SH-SY5Y (cell line): Measurements from ENCODE around the gene GAS2L3.

ENCODE experiments used
- GATA2 ChIP-seq: IDR thresholded peaks from 2 replicates; pipeline ENCODE4 v1.6.1; 2011; ENCODE audit warnings: mild to moderate bottlenecking, low read depth, low read length
- GATA3 ChIP-seq: IDR thresholded peaks from 2 replicates; pipeline ENCODE4 v1.6.1; 2011; ENCODE audit warnings: low read depth, mild to moderate bottlenecking, low read length, moderate library complexity

Gene GAS2L3

GRCh38 chr12:100564905-100565467 is 8.5 kb upstream of the GAS2L3 start:
- TF ChIP-seq GATA2 = no peak
- TF ChIP-seq GATA3 = no peak

- TF ChIP-seq GATA2 = no peak
- no peak for TF ChIP-seq GATA3
Observed at GRCh38 chr12:100565987-100566545, 7.4 kb upstream of the GAS2L3 start.

- no peak for TF ChIP-seq GATA3
- TF ChIP-seq GATA2 = no peak
Observed at GRCh38 chr12:100566887-100567637, 6.4 kb upstream of the GAS2L3 start.

- TF ChIP-seq GATA2 (no peak), GATA3 (no peak)
Observed at GRCh38 chr12:100567945-100568344, 5.5 kb upstream of the GAS2L3 start.

- TF ChIP-seq GATA2 (no peak), GATA3 (no peak)
Observed at GRCh38 chr12:100572184-100572583, 1.3 kb upstream of the GAS2L3 start.

GRCh38 chr12:100574187-100575074 is 947 bp downstream of the GAS2L3 start:
- TF ChIP-seq GATA2 = no peak
- TF ChIP-seq GATA3 = no peak

- TF ChIP-seq GATA3 (no peak), GATA2 (no peak)
Observed at GRCh38 chr12:100576331-100577036, 3.0 kb downstream of the GAS2L3 start.

- no peak for TF ChIP-seq GATA2
- TF ChIP-seq GATA3 = no peak
Observed at GRCh38 chr12:100578923-100579322, 5.4 kb downstream of the GAS2L3 start.

- TF ChIP-seq GATA2 = no peak
- TF ChIP-seq GATA3 = no peak
Observed at GRCh38 chr12:100579844-100580243, 6.4 kb downstream of the GAS2L3 start.

GRCh38 chr12:100584256-100584655 is 10.8 kb downstream of the GAS2L3 start:
- TF ChIP-seq GATA2 (no peak), GATA3 (no peak)

- no peak for TF ChIP-seq GATA2
- no peak for TF ChIP-seq GATA3
Observed at GRCh38 chr12:100591979-100592378, 18.5 kb downstream of the GAS2L3 start.

- no peak for TF ChIP-seq GATA2
- TF ChIP-seq GATA3 = no peak
Observed at GRCh38 chr12:100593490-100593889, 20.0 kb downstream of the GAS2L3 start.

- TF ChIP-seq GATA2 (no peak), GATA3 (no peak)
Observed at GRCh38 chr12:100601626-100602025, 28.1 kb downstream of the GAS2L3 start.

GRCh38 chr12:100608776-100609175 is 35.3 kb downstream of the GAS2L3 start:
- no peak for TF ChIP-seq GATA3
- TF ChIP-seq GATA2 = no peak
